Activated T-cell treated with anti-CD3 and anti-CD28 coated beads, Interleukin-2, amount 50 U/mL, for 48 hours (primary cell): ENCODE measurements around the gene RDH11.
A peak's percentile ranks its signal among the peaks of the same experiment; 100 is the strongest.
"Not testable (repeated sequence)": the region's sequence is repeated elsewhere in the genome, so short reads cannot be mapped to it uniquely, and the experiment has no call there.

Experiments
- DNase-seq, 2 experiments: peaks; one replicate each; pipeline ENCODE4 v3.0.0-alpha.2; 2020

Gene RDH11

GRCh38 chr14:67695394-67695949, at the start of gene RDH11:
Gene RDH11, minus strand, starts transcription at chr14:67695764. Its CDS starts 61 bp downstream, at chr14:67695703.
- DNase-seq = peak; percentile 85 to 87

GRCh38 chr14:67744046-67744445, 48.5 kb upstream of the RDH11 start:
- DNase-seq = no peak

- DNase-seq = peak in 1 of 2 experiments; percentile 26
Observed at GRCh38 chr14:67738740-67739504, 43.4 kb upstream of the RDH11 start.

GRCh38 chr14:67736771-67737170, 41.2 kb upstream of the RDH11 start:
- DNase-seq = no peak

- no peak for DNase-seq
Observed at GRCh38 chr14:67735336-67736147, 40.0 kb upstream of the RDH11 start.

GRCh38 chr14:67734675-67735074, 39.1 kb upstream of the RDH11 start:
- DNase-seq = no peak

GRCh38 chr14:67733616-67734015, 38.1 kb upstream of the RDH11 start:
- DNase-seq = no peak

GRCh38 chr14:67729072-67729885, 33.7 kb upstream of the RDH11 start:
- DNase-seq = no peak

- no peak for DNase-seq
Observed at GRCh38 chr14:67728258-67728657, 32.7 kb upstream of the RDH11 start.

GRCh38 chr14:67727361-67727760, 31.8 kb upstream of the RDH11 start:
- DNase-seq = no peak

- no peak for DNase-seq
Observed at GRCh38 chr14:67725171-67725570, 29.6 kb upstream of the RDH11 start.

GRCh38 chr14:67722293-67722692, 26.7 kb upstream of the RDH11 start:
- DNase-seq = no peak

GRCh38 chr14:67721875-67722274, 26.3 kb upstream of the RDH11 start:
- DNase-seq = no peak

- no peak for DNase-seq
Observed at GRCh38 chr14:67719866-67720265, 24.3 kb upstream of the RDH11 start.

GRCh38 chr14:67719385-67719784, 23.8 kb upstream of the RDH11 start:
- DNase-seq = not testable (repeated sequence)

GRCh38 chr14:67718265-67718664, 22.7 kb upstream of the RDH11 start:
- DNase-seq = no peak

GRCh38 chr14:67717048-67717447, 21.5 kb upstream of the RDH11 start:
- DNase-seq = no peak

GRCh38 chr14:67710209-67710608, 14.6 kb upstream of the RDH11 start:
- DNase-seq = no peak

GRCh38 chr14:67709796-67710195, 14.2 kb upstream of the RDH11 start:
- not testable (repeated sequence) for DNase-seq

- DNase-seq = not testable (repeated sequence)
Observed at GRCh38 chr14:67709346-67709745, 13.8 kb upstream of the RDH11 start.

- DNase-seq = no peak
Observed at GRCh38 chr14:67705211-67705610, 9.6 kb upstream of the RDH11 start.

GRCh38 chr14:67704484-67705089, 9.0 kb upstream of the RDH11 start:
- no peak for DNase-seq
